Neural progenitor cell (in vitro differentiated cells): ENCODE measurements around the gene MMRN2.

Experiments
- CTCF ChIP-seq: fragments of 200-600 bp; sonication (generic); IDR thresholded peaks from 2 replicates; pipeline ENCODE4 v1.5.1; 2017; ENCODE audit warnings: antibody characterized with exemption, mild to moderate bottlenecking
- EZH2phosphoT487 ChIP-seq: fragments of 200-600 bp; sonication (generic); IDR thresholded peaks from 2 replicates; pipeline ENCODE4 v1.6.1; 2017; ENCODE audit warnings: antibody characterized with exemption

GRCh38 chr10:86898511-86898910 is 58.9 kb downstream of the MMRN2 start:
- no peak for TF ChIP-seq EZH2phosphoT487
- TF ChIP-seq CTCF = no peak
